ENCODE measurements around the gene FRS2. TPM values are rescaled to one million over a fixed set of nuclear protein-coding genes. Genes with fewer than 3 reads are reported as not detected.

The FRS2 gene
- total and polyA plus RNA-seq, 8 donors, result 2.0 to 71.0 (median 12.1) TPM

GRCh38 chr12:69471667-69472385 lies 1.6 kb downstream of the FRS2 start:
- peaks cover 38 to 70% (median 57%) of the 10 kb centered on the region in 4 donors for H3K4me1 ChIP-seq

DNA sequence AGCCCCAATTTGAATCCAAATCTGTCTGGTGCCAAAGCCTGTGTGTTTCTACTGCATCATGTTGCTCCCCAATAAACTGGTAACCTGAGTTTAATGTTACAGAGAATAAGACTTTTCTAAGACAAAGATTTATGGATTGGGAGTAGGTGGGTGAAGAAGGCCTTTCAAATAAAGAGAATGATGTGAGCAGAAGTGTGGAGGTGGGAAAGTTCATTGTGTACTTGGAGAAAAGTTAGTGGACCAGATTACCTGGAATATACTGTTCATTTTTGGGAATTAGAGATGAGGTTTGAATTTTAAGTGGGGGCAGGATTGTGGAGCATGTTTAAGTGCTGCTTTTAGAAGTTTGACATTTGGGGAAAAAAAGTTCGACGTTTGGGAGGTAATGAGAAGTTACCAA lies 3.1 kb downstream of the FRS2 start:
- H3K4me1 ChIP-seq, result peaks cover 38 to 70% (median 59%) of the 10 kb centered on the region in 4 donors
- intact Hi-C loops (cut with DNase I; ENCODE audit: low total_unique reads), result loop anchor here (10.0 kb wide), 1 partner anchor 92 kb away; no protein-coding TSS in a partner anchor
- H3K36me3 ChIP-seq, result no peaks in the 10 kb centered on the region
- 54 to 78% (median 68%) methylated on average over 2 of the region's 2 CpGs for WGBS, 5 donors
- TF ChIP-seq POLR2A (IDR thresholded peaks at IDR 0.05) (no peak), CTCF (IDR thresholded peaks at IDR 0.05) (no peak), EP300 (IDR thresholded peaks at IDR 0.05) (no peak), POLR2AphosphoS5 (IDR thresholded peaks at IDR 0.05) (no peak)
- no peak overlapping the region for H3K4me3 ChIP-seq
- no peak for DNase-seq
- H3K27ac ChIP-seq, result no peak overlapping the region
- H3K27me3 ChIP-seq, result no peaks in the 10 kb centered on the region
- H3K9me3 ChIP-seq, result no peaks in the 10 kb centered on the region

More at GRCh38 chr12:69471667-69472385, 1.6 kb downstream of the FRS2 start:
- TF ChIP-seq EP300 (IDR thresholded peaks at IDR 0.05) (no peak), POLR2AphosphoS5 (IDR thresholded peaks at IDR 0.05) (no peak), POLR2A (IDR thresholded peaks at IDR 0.05) (no peak), CTCF (IDR thresholded peaks at IDR 0.05) (no peak)
- Histone ChIP-seq H3K27ac (no peak overlapping the region), H3K4me3 (peak overlapping the region; percentile 66 to 96 (median 89)), H3K36me3 (no peaks in the 10 kb centered on the region), H3K9me3 (no peaks in the 10 kb centered on the region), H3K27me3 (no peaks in the 10 kb centered on the region)
- no peak for DNase-seq
- WGBS, 5 donors, result 60 to 74% (median 60%) methylated on average over 5 of the region's 5 CpGs
- intact Hi-C loops (cut with DNase I; ENCODE audit: low total_unique reads), result loop anchor here (10.0 kb wide), 1 partner anchor 93 kb away; no protein-coding TSS in a partner anchor

GRCh38 chr12:69474456-69474855 lies 4.3 kb downstream of the FRS2 start:
- H3K36me3 ChIP-seq, result no peaks in the 10 kb centered on the region
- 34 to 46% (median 39%) methylated on average over 2 of the region's 2 CpGs for WGBS, 5 donors
- H3K4me3 ChIP-seq, result peak overlapping the region in 1 of 4 donors; percentile 6
- DNase-seq, result no peak
- no peaks in the 10 kb centered on the region for H3K27me3 ChIP-seq
- peaks cover 38 to 77% (median 65%) of the 10 kb centered on the region in 4 donors for H3K4me1 ChIP-seq
- peak overlapping the region in 3 of 5 donors; percentile 17 to 68 (median 35) for H3K27ac ChIP-seq
- TF ChIP-seq CTCF (IDR thresholded peaks at IDR 0.05), result no peak
- no peak for TF ChIP-seq EP300 (IDR thresholded peaks at IDR 0.05)
- no peak for TF ChIP-seq POLR2A (IDR thresholded peaks at IDR 0.05)
- TF ChIP-seq POLR2AphosphoS5 (IDR thresholded peaks at IDR 0.05), result no peak
- intact Hi-C loops (cut with DNase I; ENCODE audit: low total_unique reads), result loop anchor here (10.0 kb wide), 1 partner anchor 90 kb away; no protein-coding TSS in a partner anchor
- no peaks in the 10 kb centered on the region for H3K9me3 ChIP-seq

DNA sequence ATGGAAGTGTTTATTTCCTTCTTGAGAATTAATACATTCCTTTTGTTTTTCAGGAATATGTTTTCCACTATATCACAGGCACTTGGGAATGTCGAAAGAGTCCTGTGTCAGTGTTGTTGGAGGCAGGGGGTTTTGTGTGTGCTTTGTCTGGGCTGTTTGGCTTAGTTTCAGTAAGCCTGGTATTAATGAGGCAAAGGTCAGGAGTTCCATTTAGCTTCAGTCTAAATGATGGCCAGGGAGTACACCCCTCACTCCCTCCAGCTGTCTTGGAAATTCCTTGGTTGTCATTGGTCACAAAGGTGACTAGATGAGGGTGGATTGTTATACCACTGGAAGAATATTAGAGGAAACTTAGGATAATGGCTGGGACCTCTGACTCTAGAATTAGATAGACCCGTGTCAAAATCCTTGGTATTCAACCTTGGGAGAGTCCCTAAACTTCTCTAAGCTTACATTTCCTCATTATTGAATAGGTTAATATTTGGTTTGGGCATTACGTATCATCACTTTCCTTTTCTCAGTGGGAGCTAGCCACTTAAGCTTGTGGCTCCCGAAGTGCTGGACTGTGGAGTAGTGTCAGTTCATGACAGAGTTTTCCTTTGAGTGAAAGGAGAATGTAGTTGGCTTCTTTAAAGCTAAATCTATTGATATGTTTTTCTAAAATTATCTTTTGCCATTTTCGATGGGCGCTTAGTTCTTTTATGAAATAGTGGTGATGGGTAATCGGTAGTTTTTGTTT lies 5.2 kb downstream of the FRS2 start:
- Histone ChIP-seq H3K36me3 (no peaks in the 10 kb centered on the region), H3K9me3 (no peaks in the 10 kb centered on the region), H3K27ac (peak overlapping the region in 4 of 5 donors; percentile 38 to 77 (median 62)), H3K4me1 (peaks cover 38 to 80% (median 66%) of the 10 kb centered on the region in 4 donors), H3K27me3 (no peaks in the 10 kb centered on the region), H3K4me3 (peak overlapping the region in 2 of 4 donors; percentile 7 to 21)
- DNase-seq, result peak in 1 of 2 donors; percentile 56
- TF ChIP-seq POLR2A (IDR thresholded peaks at IDR 0.05) (no peak), CTCF (IDR thresholded peaks at IDR 0.05) (no peak), EP300 (IDR thresholded peaks at IDR 0.05) (no peak), POLR2AphosphoS5 (IDR thresholded peaks at IDR 0.05) (no peak)
- intact Hi-C loops (cut with DNase I; ENCODE audit: low total_unique reads), result loop anchor here (10.0 kb wide), 1 partner anchor 89 kb away; no protein-coding TSS in a partner anchor
- WGBS, 5 donors, result 47 to 64% (median 53%) methylated on average over 7 of the region's 7 CpGs
